Left lobe of liver (tissue), 2 donors: ENCODE data around the gene ALK. TPM values are rescaled to one million over a fixed set of nuclear protein-coding genes. Genes with fewer than 3 reads are reported as not detected.
"Not testable (repeated sequence)": the region's sequence is repeated elsewhere in the genome, so short reads cannot be mapped to it uniquely, and the experiment has no call there.

ENCODE experiments used
- ATAC-seq: fragments of 200-7000 bp; cut with Tn5 transposase; one replicate; pipeline ENCODE4 v1.9.1; 2020; ENCODE audit warnings: mild to moderate bottlenecking, moderate library complexity
- DNase-seq: peaks from one replicate; pipeline ENCODE4 v3.0.0-alpha.2; 2020; ENCODE audit warnings: low spot score
- total RNA-seq: library from RNA; stranded (reverse); gene quantifications from one replicate; pipeline ENCODE4 v1.2.1, GENCODE V29; 2021
- donor health status: DM: no; HTN: no; CAD: no; lungs with moderate emphysema.
- donor health status: DM: no; HTN: yes; CAD: no.

ALK gene
- total RNA-seq, 1 donor from 2014 or later = not detected

GRCh38 chr2:29844713-29845326, 76.6 kb downstream of the ALK start:
- DNase-seq (no peak), ATAC-seq (no peak)

- DNase-seq (no peak), ATAC-seq (peak; percentile 91)
These were observed 79.9 kb downstream of the ALK start for GRCh38 chr2:29841386-29842004.

- DNase-seq (no peak), ATAC-seq (no peak)
These were observed 82.1 kb downstream of the ALK start for GRCh38 chr2:29839306-29839705.

GRCh38 chr2:29837925-29838324, 83.5 kb downstream of the ALK start:
- DNase-seq = no peak
- ATAC-seq = no peak

GRCh38 chr2:29834624-29835023, 86.8 kb downstream of the ALK start:
- no peak for DNase-seq
- no peak for ATAC-seq

GRCh38 chr2:29834036-29834540, 87.3 kb downstream of the ALK start:
- ATAC-seq (no peak), DNase-seq (no peak)

GRCh38 chr2:29831560-29831959, 89.8 kb downstream of the ALK start:
- ATAC-seq = no peak

GRCh38 chr2:29829841-29830240, 91.5 kb downstream of the ALK start:
- ATAC-seq (no peak), DNase-seq (no peak)

More at GRCh38 chr2:29831560-29831959, 89.8 kb downstream of the ALK start:
- no peak for DNase-seq

GRCh38 chr2:29824145-29824544, 97.2 kb downstream of the ALK start:
- not testable (repeated sequence) for DNase-seq, ATAC-seq

GRCh38 chr2:29821591-29821990, 99.8 kb downstream of the ALK start:
- no peak for ATAC-seq
- no peak for DNase-seq

- DNase-seq = no peak
- peak; percentile 67 for ATAC-seq
These were observed 101.8 kb downstream of the ALK start for GRCh38 chr2:29819570-29819969.

GRCh38 chr2:29817801-29818680, 103.3 kb downstream of the ALK start:
- peak; percentile 90 for ATAC-seq

GRCh38 chr2:29817299-29817698, 104.1 kb downstream of the ALK start:
- no peak for ATAC-seq
- DNase-seq = no peak

More at GRCh38 chr2:29817801-29818680, 103.3 kb downstream of the ALK start:
- no peak for DNase-seq

GRCh38 chr2:29816651-29817050, 104.7 kb downstream of the ALK start:
- DNase-seq (no peak), ATAC-seq (no peak)

GRCh38 chr2:29811378-29811777, 110.0 kb downstream of the ALK start:
- DNase-seq (no peak), ATAC-seq (no peak)

- ATAC-seq (no peak), DNase-seq (no peak)
These were observed 110.4 kb downstream of the ALK start for GRCh38 chr2:29810956-29811355.

- DNase-seq (no peak), ATAC-seq (no peak)
These were observed 113.1 kb downstream of the ALK start for GRCh38 chr2:29808321-29808720.

GRCh38 chr2:29807082-29807481, 114.3 kb downstream of the ALK start:
- ATAC-seq (no peak), DNase-seq (no peak)

- ATAC-seq = no peak
- no peak for DNase-seq
These were observed 114.9 kb downstream of the ALK start for GRCh38 chr2:29806461-29806860.

GRCh38 chr2:29804671-29805070, 116.7 kb downstream of the ALK start:
- DNase-seq = no peak
- no peak for ATAC-seq

GRCh38 chr2:29803537-29803936, 117.8 kb downstream of the ALK start:
- no peak for ATAC-seq
- no peak for DNase-seq

- no peak for ATAC-seq
- DNase-seq = no peak
These were observed 118.4 kb downstream of the ALK start for GRCh38 chr2:29802986-29803385.
